ENCODE results near the gene ESRRB. TPM values are rescaled to one million over a fixed set of nuclear protein-coding genes. Genes with fewer than 3 reads are reported as not detected.

The ESRRB gene
- total and polyA plus RNA-seq, 2 experiments from 2014 or later, result 0.13 TPM; not detected in 1

GRCh38 chr14:76430017-76430416 is 54.1 kb downstream of the ESRRB start:
- DNase-seq (ENCODE audit: low spot score), result no peak
- Histone ChIP-seq H3K79me2 (no peaks in the 10 kb centered on the region), H3K36me3 (replicated peaks; ENCODE audit: insufficient read depth, low read depth) (no peaks in the 10 kb centered on the region), H3K27ac (no peak overlapping the region), H3K4me3 (no peak overlapping the region), H2AFZ (no peak overlapping the region), H3K4me2 (no peak overlapping the region), H4K20me1 (ENCODE audit: insufficient read depth, poor library complexity, severe bottlenecking) (no peaks in the 10 kb centered on the region), H3K27me3 (no peaks in the 10 kb centered on the region), H3K4me1 (ENCODE audit: insufficient read depth) (no peaks in the 10 kb centered on the region), H3K9me2 (replicated peaks; ENCODE audit: insufficient read depth) (no peaks in the 10 kb centered on the region), H3K9me3 (ENCODE audit: low read depth) (no peaks in the 10 kb centered on the region)
- TF ChIP-seq CTCF (IDR thresholded peaks at IDR 0.05; ENCODE audit: poor library complexity), result no peak
- no peak for TF ChIP-seq EZH2 (IDR thresholded peaks at IDR 0.05; ENCODE audit: borderline replicate concordance)
- no peak for TF ChIP-seq EZH2phosphoT487 (IDR thresholded peaks at IDR 0.05; ENCODE audit: low read depth, severe bottlenecking, unreplicated experiment)
- WGBS (ENCODE audit: low lambda C conversion rate, missing lambda C conversion rate), result 86% methylated on average over 1 of the region's 1 CpG

- Histone ChIP-seq H3K27me3 (no peaks in the 10 kb centered on the region), H3K4me3 (no peak overlapping the region), H3K36me3 (replicated peaks; ENCODE audit: insufficient read depth, low read depth) (no peaks in the 10 kb centered on the region), H3K4me1 (ENCODE audit: insufficient read depth) (no peaks in the 10 kb centered on the region), H3K27ac (no peak overlapping the region), H4K20me1 (ENCODE audit: insufficient read depth, poor library complexity, severe bottlenecking) (no peaks in the 10 kb centered on the region), H3K9me2 (replicated peaks; ENCODE audit: insufficient read depth) (no peaks in the 10 kb centered on the region), H2AFZ (no peak overlapping the region), H3K4me2 (no peak overlapping the region), H3K9me3 (ENCODE audit: low read depth) (no peaks in the 10 kb centered on the region), H3K79me2 (no peaks in the 10 kb centered on the region)
- WGBS (ENCODE audit: low lambda C conversion rate, missing lambda C conversion rate), result 81% methylated on average over 4 of the region's 4 CpGs
- no peak for TF ChIP-seq EZH2 (IDR thresholded peaks at IDR 0.05; ENCODE audit: borderline replicate concordance)
- DNase-seq (ENCODE audit: low spot score), result no peak
Measured at GRCh38 chr14:76430475-76430980, 54.6 kb downstream of the ESRRB start.

- Histone ChIP-seq H3K27ac (no peak overlapping the region), H2AFZ (no peak overlapping the region), H3K4me1 (ENCODE audit: insufficient read depth) (no peaks in the 10 kb centered on the region), H3K9me3 (ENCODE audit: low read depth) (no peaks in the 10 kb centered on the region), H3K4me2 (no peak overlapping the region), H3K27me3 (no peaks in the 10 kb centered on the region), H3K79me2 (no peaks in the 10 kb centered on the region), H3K9me2 (replicated peaks; ENCODE audit: insufficient read depth) (no peaks in the 10 kb centered on the region), H3K4me3 (no peak overlapping the region), H4K20me1 (ENCODE audit: insufficient read depth, poor library complexity, severe bottlenecking) (no peaks in the 10 kb centered on the region), H3K36me3 (replicated peaks; ENCODE audit: insufficient read depth, low read depth) (no peaks in the 10 kb centered on the region)
- WGBS (ENCODE audit: low lambda C conversion rate, missing lambda C conversion rate), result 90% methylated on average over 9 of the region's 9 CpGs
- DNase-seq (ENCODE audit: low spot score), result no peak
- no peak for TF ChIP-seq EZH2phosphoT487 (IDR thresholded peaks at IDR 0.05; ENCODE audit: low read depth, severe bottlenecking, unreplicated experiment)
- TF ChIP-seq CTCF (IDR thresholded peaks at IDR 0.05; ENCODE audit: poor library complexity), result no peak
- no peak for TF ChIP-seq EZH2 (IDR thresholded peaks at IDR 0.05; ENCODE audit: borderline replicate concordance)
Measured at GRCh38 chr14:76431538-76431937, 55.6 kb downstream of the ESRRB start.

GRCh38 chr14:76432827-76433752 is 57.2 kb downstream of the ESRRB start:
- no peaks in the 10 kb centered on the region for H3K4me1 ChIP-seq (ENCODE audit: insufficient read depth)
- 77% methylated on average over 13 of the region's 13 CpGs for WGBS (ENCODE audit: low lambda C conversion rate, missing lambda C conversion rate)
- H3K9me3 ChIP-seq (ENCODE audit: low read depth), result no peaks in the 10 kb centered on the region
- TF ChIP-seq EZH2phosphoT487 (IDR thresholded peaks at IDR 0.05; ENCODE audit: low read depth, severe bottlenecking, unreplicated experiment) (no peak), EZH2 (IDR thresholded peaks at IDR 0.05; ENCODE audit: borderline replicate concordance) (no peak)
- no peak for DNase-seq (ENCODE audit: low spot score)
- H3K9me2 ChIP-seq (replicated peaks; ENCODE audit: insufficient read depth), result no peaks in the 10 kb centered on the region
- H3K27me3 ChIP-seq, result no peaks in the 10 kb centered on the region
- H3K27ac ChIP-seq, result no peak overlapping the region
- no peak overlapping the region for H3K4me3 ChIP-seq
- H3K79me2 ChIP-seq, result no peaks in the 10 kb centered on the region
- no peaks in the 10 kb centered on the region for H4K20me1 ChIP-seq (ENCODE audit: insufficient read depth, poor library complexity, severe bottlenecking)
- H3K4me2 ChIP-seq, result no peak overlapping the region
- no peak overlapping the region for H2AFZ ChIP-seq
- no peaks in the 10 kb centered on the region for H3K36me3 ChIP-seq (replicated peaks; ENCODE audit: insufficient read depth, low read depth)
